H7 (cell line): Measurements from ENCODE around the gene DNAJC28. TPM values are rescaled to one million over a fixed set of nuclear protein-coding genes. Genes with fewer than 3 reads are reported as not detected.

Experiments
- DNase-seq: peaks from one replicate; pipeline ENCODE4 v3.0.0; 2012
- H3K27me3 ChIP-seq: 2 replicates; pipeline ENCODE4 v1.6.0; 2011; ENCODE audit warnings: mild to moderate bottlenecking, low read length; ENCODE audit not compliant: control insufficient read depth, insufficient read depth
- H3K36me3 ChIP-seq: replicated peaks from 2 replicates; pipeline ENCODE4 v1.5.1; 2011; ENCODE audit warnings: low read length; ENCODE audit not compliant: control insufficient read depth, insufficient read depth
- H3K4me3 ChIP-seq: 2 replicates; pipeline ENCODE4 v1.5.1; 2011; ENCODE audit warnings: low read depth, mild to moderate bottlenecking, control low read depth, low read length, moderate library complexity; ENCODE audit not compliant: insufficient read depth
- total RNA-seq: library from RNA; depleted of rRNA; stranded (reverse); fragments of >200 nt; shearing (Covaris generic); gene quantifications from 2 replicates; pipeline ENCODE4 v1.2.3, GENCODE V29; 2014

Gene DNAJC28
- total RNA-seq, 1 experiment from 2014 or later, result 1.0 TPM

GRCh38 chr21:33505833-33506232 lies 14.3 kb upstream of the DNAJC28 start:
- no peak overlapping the region for H3K4me3 ChIP-seq
- no peak for DNase-seq
- no peaks in the 10 kb centered on the region for H3K27me3 ChIP-seq
- peaks cover 20% of the 10 kb centered on the region for H3K36me3 ChIP-seq

GRCh38 chr21:33496345-33496744 lies 4.8 kb upstream of the DNAJC28 start:
- Histone ChIP-seq H3K27me3 (no peaks in the 10 kb centered on the region; the same call in 1 of the 2 replicates), H3K36me3 (no peaks in the 10 kb centered on the region), H3K4me3 (no peak overlapping the region)
- DNase-seq, result peak; percentile 48

- no peaks in the 10 kb centered on the region; the same call in 1 of the 2 replicates for H3K27me3 ChIP-seq
- DNase-seq, result no peak
- no peak overlapping the region for H3K4me3 ChIP-seq
These were observed 4.2 kb upstream of the DNAJC28 start for GRCh38 chr21:33495743-33496142.

DNA sequence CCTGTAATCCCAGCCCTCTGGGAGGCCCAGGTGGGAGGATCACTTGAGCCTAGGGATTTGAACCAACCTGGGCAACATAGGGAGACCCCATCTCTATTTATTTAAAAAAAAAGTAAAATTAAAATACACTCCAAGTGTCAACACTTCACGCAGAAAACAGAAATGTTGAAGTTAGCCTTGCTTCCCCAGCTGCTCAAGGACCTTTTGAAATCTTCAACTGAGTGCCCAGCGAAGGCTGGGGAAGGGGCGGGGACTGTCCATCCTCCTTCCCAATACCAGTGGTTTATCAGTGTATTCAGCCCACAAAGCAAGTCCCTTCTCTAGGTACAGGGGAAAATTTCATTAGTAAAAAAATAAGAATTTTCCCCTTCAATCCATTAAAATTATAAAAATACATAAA lies 2.2 kb upstream of the DNAJC28 start:
- Histone ChIP-seq H3K4me3 (no peak overlapping the region), H3K36me3 (no peaks in the 10 kb centered on the region), H3K27me3 (no peaks in the 10 kb centered on the region; the same call in 1 of the 2 replicates)
- no peak for DNase-seq

More at GRCh38 chr21:33495743-33496142, 4.2 kb upstream of the DNAJC28 start:
- no peaks in the 10 kb centered on the region for H3K36me3 ChIP-seq

- no peak for DNase-seq
- Histone ChIP-seq H3K36me3 (no peaks in the 10 kb centered on the region), H3K4me3 (no peak overlapping the region), H3K27me3 (no peaks in the 10 kb centered on the region; the same call in 1 of the 2 replicates)
These were observed 1.1 kb upstream of the DNAJC28 start for GRCh38 chr21:33492571-33492970.

DNA sequence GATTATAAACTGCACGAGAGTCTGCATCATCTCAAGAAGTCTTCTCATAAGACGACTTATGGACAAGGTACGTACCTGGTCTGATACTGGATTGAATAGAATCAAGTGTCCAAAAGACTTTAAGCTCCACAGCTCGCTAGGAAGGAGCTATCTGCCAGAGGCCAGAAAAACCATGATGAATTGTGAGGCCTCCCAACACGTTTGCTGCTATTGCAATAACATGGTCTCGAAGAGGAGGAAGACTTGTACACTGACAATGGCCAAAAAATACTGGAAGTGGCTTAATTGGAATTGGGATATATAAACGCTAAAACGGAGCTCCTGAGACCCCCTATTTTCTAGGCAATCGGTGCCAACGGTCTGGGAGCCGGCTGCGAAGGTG lies 534 bp downstream of the DNAJC28 start:
- Histone ChIP-seq H3K4me3 (peak overlapping the region; percentile 55), H3K36me3 (no peaks in the 10 kb centered on the region), H3K27me3 (no peaks in the 10 kb centered on the region; the same call in 1 of the 2 replicates)
- DNase-seq, result peak; percentile 31

GRCh38 chr21:33488936-33489335 lies 2.6 kb downstream of the DNAJC28 start:
- Histone ChIP-seq H3K4me3 (no peak overlapping the region), H3K27me3 (no peaks in the 10 kb centered on the region), H3K36me3 (no peaks in the 10 kb centered on the region)
- no peak for DNase-seq

- Histone ChIP-seq H3K27me3 (no peaks in the 10 kb centered on the region), H3K36me3 (no peaks in the 10 kb centered on the region), H3K4me3 (no peak overlapping the region)
- DNase-seq, result no peak
These were observed 3.5 kb downstream of the DNAJC28 start for GRCh38 chr21:33487996-33488395.

GRCh38 chr21:33481314-33481943 lies 10.1 kb downstream of the DNAJC28 start:
- H3K4me3 ChIP-seq, result no peak overlapping the region

GRCh38 chr21:33480481-33481103 lies 10.9 kb downstream of the DNAJC28 start:
- peaks cover 12% of the 10 kb centered on the region; the same call in 1 of the 2 replicates for H3K27me3 ChIP-seq
- H3K4me3 ChIP-seq, result peak overlapping the region; percentile 74
- no peaks in the 10 kb centered on the region for H3K36me3 ChIP-seq
- no peak for DNase-seq

More at GRCh38 chr21:33481314-33481943, 10.1 kb downstream of the DNAJC28 start:
- H3K36me3 ChIP-seq, result no peaks in the 10 kb centered on the region
- DNase-seq, result no peak
- peaks cover 12% of the 10 kb centered on the region; the same call in 1 of the 2 replicates for H3K27me3 ChIP-seq

- H3K27me3 ChIP-seq, result peaks cover 12% of the 10 kb centered on the region; the same call in 1 of the 2 replicates
- no peaks in the 10 kb centered on the region for H3K36me3 ChIP-seq
- peak; percentile 99 for DNase-seq
- H3K4me3 ChIP-seq, result peak within 1 kb of the TSS; percentile 88
These were observed 11.6 kb downstream of the DNAJC28 start, which contains the start of gene TMEM50B for GRCh38 chr21:33479679-33480480. TSS of gene TMEM50B (minus strand) at chr21:33479974. CDS start at chr21:33468885, 11,089 bp downstream.

DNA sequence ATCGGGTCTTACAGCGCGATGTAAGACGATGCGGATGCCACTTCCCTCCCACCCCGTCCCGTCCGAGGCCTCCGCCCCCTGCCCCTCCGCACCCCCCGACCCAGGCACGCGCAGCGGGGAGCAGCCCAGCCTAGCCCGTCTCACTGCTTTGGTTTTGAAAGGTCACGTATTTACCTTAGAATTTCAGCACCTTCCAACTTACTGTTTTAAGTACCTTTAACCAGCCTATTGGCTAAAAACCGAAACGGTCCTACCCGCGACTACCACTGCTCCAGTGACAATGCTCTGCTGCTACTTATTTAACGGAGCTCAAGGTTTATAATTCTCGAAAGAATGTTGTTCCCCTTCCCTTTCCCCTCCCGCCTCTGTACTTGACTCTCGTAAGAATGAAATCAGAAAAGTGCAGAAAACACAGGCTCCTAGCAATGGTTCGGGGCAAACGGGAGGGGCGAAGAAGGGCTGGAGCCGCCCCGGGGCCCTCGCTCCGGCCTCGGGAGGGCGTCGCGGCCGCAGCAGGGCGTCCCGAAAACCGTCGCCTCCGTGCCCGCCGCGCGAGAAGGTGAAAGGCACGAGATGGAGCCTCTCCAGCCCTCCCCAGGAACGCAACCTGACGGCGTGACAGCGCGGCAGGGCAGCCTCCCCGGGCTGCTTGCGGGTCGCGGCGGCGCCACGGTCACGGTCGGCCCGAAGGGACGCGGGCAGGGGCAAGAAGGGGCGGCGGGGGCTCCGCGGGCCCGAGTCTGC lies 12.4 kb downstream of the DNAJC28 start:
- H3K4me3 ChIP-seq, result peak overlapping the region; percentile 88
- H3K36me3 ChIP-seq, result no peaks in the 10 kb centered on the region
- H3K27me3 ChIP-seq, result peaks cover 12% of the 10 kb centered on the region; the same call in 1 of the 2 replicates
- DNase-seq, result peak; percentile 79

GRCh38 chr21:33478182-33478581 lies 13.3 kb downstream of the DNAJC28 start:
- no peak for DNase-seq
- Histone ChIP-seq H3K4me3 (no peak overlapping the region), H3K27me3 (peaks cover 12% of the 10 kb centered on the region; the same call in 1 of the 2 replicates), H3K36me3 (no peaks in the 10 kb centered on the region)

- no peak overlapping the region for H3K4me3 ChIP-seq
- no peaks in the 10 kb centered on the region for H3K36me3 ChIP-seq
- no peak for DNase-seq
- H3K27me3 ChIP-seq, result peaks cover 12% of the 10 kb centered on the region; the same call in 1 of the 2 replicates
These were observed 14.4 kb downstream of the DNAJC28 start for GRCh38 chr21:33477066-33477465.
